ENCODE measurements around the gene C16orf95. TPM values are rescaled to one million over a fixed set of nuclear protein-coding genes. Genes with fewer than 3 reads are reported as not detected.
A peak's percentile ranks its signal among the peaks of the same experiment; 100 is the strongest.

The C16orf95 gene
- total RNA-seq, 3 donors from 2014 or later (not counting 1 experiment from before 2014, with no cell fraction given), result 1.6 to 4.1 (median 2.7) TPM

- no peak overlapping the region for H3K27ac ChIP-seq (ENCODE audit: low read length)
- no peak overlapping the region for H3K4me3 ChIP-seq (ENCODE audit: low read length)
- no peaks in the 10 kb centered on the region for H3K36me3 ChIP-seq (ENCODE audit: control insufficient read depth, insufficient read depth, low read length)
- H3K36me3 Mint-ChIP-seq, result no peaks in the 10 kb centered on the region
- DNase-seq (no peak), ATAC-seq (no peak)
- TF ChIP-seq CTCF (IDR thresholded peaks at IDR 0.05), result no peak
- intact Hi-C loops (cut with micrococcal nuclease), result no loop called here
- H3K27me3 Mint-ChIP-seq (ENCODE audit: low read depth in 2 of 2), result no peaks in the 10 kb centered on the region
- H3K4me3 Mint-ChIP-seq, result no peak overlapping the region
- peaks cover 0 to 2% of the 10 kb centered on the region in 2 donors for H3K9me3 Mint-ChIP-seq
- H3K4me1 Mint-ChIP-seq, result no peaks in the 10 kb centered on the region
- no peak overlapping the region for H3K27ac Mint-ChIP-seq
- H3K9me3 ChIP-seq (ENCODE audit: control insufficient read depth, insufficient read depth, low read length), result no peaks in the 10 kb centered on the region
- H3K27me3 ChIP-seq (ENCODE audit: control insufficient read depth, insufficient read depth, low read length), result no peaks in the 10 kb centered on the region
- WGBS (ENCODE audit: insufficient coverage), result 90% methylated on average over 2 of the region's 8 CpGs
- no peaks in the 10 kb centered on the region for H3K4me1 ChIP-seq (ENCODE audit: control insufficient read depth, insufficient read depth, low read length)
Measured at GRCh38 chr16:87286839-87287626, 30.2 kb downstream of the C16orf95 start.

DNA sequence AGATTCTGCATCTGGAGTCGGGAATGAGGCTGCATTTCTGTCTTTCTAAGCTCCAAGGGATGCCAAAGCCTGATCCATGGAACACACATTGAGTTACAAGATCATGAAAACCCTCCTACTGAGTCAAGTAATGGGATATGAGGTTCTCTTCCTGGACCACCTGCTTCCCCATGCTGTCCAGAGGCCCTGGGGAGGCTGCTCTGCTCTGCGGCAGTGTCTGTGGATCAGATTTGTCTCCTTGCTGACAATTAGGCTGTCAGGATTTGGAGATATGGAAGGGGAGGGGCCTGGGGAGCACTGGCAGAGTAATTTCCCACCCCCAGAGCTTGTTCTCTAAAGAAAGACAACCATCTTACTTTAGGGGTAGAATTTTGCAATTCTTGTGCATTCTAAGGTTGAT, 33.0 kb downstream of the C16orf95 start:
- Mint-ChIP-seq H3K4me1 (no peaks in the 10 kb centered on the region), H3K4me3 (no peak overlapping the region), H3K27ac (no peak overlapping the region), H3K36me3 (no peaks in the 10 kb centered on the region), H3K27me3 (ENCODE audit: low read depth in 2 of 2) (no peaks in the 10 kb centered on the region), H3K9me3 (peaks cover 0 to 2% of the 10 kb centered on the region in 2 donors)
- TF ChIP-seq CTCF (IDR thresholded peaks at IDR 0.05), result no peak
- Histone ChIP-seq H3K4me3 (ENCODE audit: low read length) (no peak overlapping the region), H3K4me1 (ENCODE audit: control insufficient read depth, insufficient read depth, low read length) (no peaks in the 10 kb centered on the region), H3K36me3 (ENCODE audit: control insufficient read depth, insufficient read depth, low read length) (no peaks in the 10 kb centered on the region), H3K27ac (ENCODE audit: low read length) (no peak overlapping the region), H3K27me3 (ENCODE audit: control insufficient read depth, insufficient read depth, low read length) (no peaks in the 10 kb centered on the region), H3K9me3 (ENCODE audit: control insufficient read depth, insufficient read depth, low read length) (no peaks in the 10 kb centered on the region)
- ATAC-seq (no peak), DNase-seq (no peak)
- intact Hi-C loops (cut with micrococcal nuclease), result no loop called here
- WGBS (ENCODE audit: insufficient coverage), result 82% methylated on average over 2 of the region's 2 CpGs

DNA sequence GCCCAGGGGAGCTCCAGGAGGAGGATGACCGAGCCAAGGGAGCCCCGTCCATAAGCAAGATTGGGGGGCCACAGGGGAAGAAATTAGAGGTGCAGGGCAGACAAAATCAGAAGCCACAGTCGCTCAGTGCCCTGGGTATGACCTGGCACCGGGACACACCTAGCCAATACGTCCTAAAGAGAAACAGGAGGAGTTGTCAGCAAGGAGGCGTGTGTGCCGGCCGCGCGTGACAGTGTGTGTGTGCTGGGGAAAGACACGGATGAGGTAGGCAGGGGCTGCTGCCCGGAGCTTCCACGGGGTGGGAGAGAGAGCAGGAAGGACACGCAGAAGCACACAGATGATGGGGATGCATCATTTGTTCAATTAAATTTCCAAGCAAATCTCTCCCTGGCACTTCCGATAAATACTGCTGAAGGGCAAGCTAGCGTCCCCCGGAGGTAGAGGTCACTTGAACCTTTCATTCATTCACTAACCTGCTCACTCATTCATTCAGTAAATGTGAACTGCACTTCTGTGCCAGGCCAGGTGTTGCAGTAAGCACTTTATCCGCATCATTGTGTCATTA, 38.0 kb downstream of the C16orf95 start:
- no peaks in the 10 kb centered on the region for H3K9me3 ChIP-seq (ENCODE audit: control insufficient read depth, insufficient read depth, low read length)
- DNase-seq (no peak), ATAC-seq (peak in 1 of 3 donors; percentile 5)
- no peak for TF ChIP-seq CTCF (IDR thresholded peaks at IDR 0.05)
- H3K27me3 ChIP-seq (ENCODE audit: control insufficient read depth, insufficient read depth, low read length), result no peaks in the 10 kb centered on the region
- peaks cover 7% of the 10 kb centered on the region for H3K4me1 ChIP-seq (ENCODE audit: control insufficient read depth, insufficient read depth, low read length)
- H3K4me1 Mint-ChIP-seq, result peaks cover 16 to 21% of the 10 kb centered on the region in 2 donors
- no peak overlapping the region for H3K4me3 Mint-ChIP-seq
- no peaks in the 10 kb centered on the region for H3K36me3 Mint-ChIP-seq
- H3K27me3 Mint-ChIP-seq (ENCODE audit: low read depth in 2 of 2), result peaks cover 15 to 16% of the 10 kb centered on the region in 2 donors
- H3K36me3 ChIP-seq (ENCODE audit: control insufficient read depth, insufficient read depth, low read length), result no peaks in the 10 kb centered on the region
- no peak overlapping the region for H3K27ac ChIP-seq (ENCODE audit: low read length)
- WGBS (ENCODE audit: insufficient coverage), result 86% methylated on average over 18 of the region's 18 CpGs
- H3K27ac Mint-ChIP-seq, result no peak overlapping the region
- H3K9me3 Mint-ChIP-seq, result no peaks in the 10 kb centered on the region
- intact Hi-C loops (cut with micrococcal nuclease), result no loop called here
- H3K4me3 ChIP-seq (ENCODE audit: low read length), result no peak overlapping the region
